Measurements from ENCODE around the gene BLM.

DNA sequence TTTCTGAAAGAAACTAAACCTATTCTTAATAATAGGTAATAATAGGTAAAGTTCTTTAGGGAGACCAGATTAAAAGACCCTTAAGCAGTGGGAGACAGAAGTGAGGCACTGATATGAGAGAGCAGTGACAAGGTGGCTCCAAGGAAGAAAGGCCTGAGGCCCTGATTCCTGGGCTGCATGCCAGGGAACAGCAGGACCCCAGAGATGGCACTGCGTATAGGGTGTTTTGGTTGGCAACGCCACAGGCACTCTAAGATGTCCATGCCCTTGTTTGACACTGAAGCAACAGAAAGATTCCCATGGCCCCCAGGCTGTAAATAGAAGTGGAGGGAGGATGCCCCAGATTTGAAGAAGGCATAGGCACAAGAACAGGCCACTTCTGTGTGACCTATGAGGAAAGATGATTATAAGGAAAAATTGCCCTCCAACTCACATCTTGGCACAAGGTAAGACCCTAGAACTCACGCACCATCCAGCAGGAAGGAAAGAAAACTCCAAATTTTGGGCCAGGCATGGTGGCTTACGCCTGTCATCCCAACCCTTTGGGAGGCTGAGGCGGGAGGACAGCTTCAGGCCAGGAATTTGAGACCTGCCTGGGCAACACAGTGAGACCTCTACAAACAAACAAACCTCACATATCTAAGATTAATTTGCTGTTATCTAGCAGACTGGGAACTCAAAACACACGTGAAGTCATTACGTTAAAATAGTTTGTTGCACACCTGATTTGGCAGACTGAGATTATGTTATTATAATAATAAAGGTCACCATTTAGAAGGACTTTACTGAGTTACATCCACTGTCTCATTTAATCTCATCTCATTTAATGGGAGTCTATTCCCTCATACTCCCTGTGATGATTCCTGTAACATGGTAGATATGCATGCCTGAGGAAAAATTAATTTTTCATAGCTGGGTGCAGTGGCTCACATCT is 10.5 kb upstream of the BLM start:
- TF ChIP-seq POLR2A (IDR thresholded peaks at IDR 0.05) (no peak), POLR2AphosphoS5 (IDR thresholded peaks at IDR 0.05) (no peak), CTCF (IDR thresholded peaks at IDR 0.05) (no peak), EP300 (IDR thresholded peaks at IDR 0.05) (no peak)
